Measurements from ENCODE around the gene RHCE. TPM values are rescaled to one million over a fixed set of nuclear protein-coding genes. Genes with fewer than 3 reads are reported as not detected.
A peak's percentile ranks its signal among the peaks of the same experiment; 100 is the strongest.

RHCE gene
- total and polyA plus RNA-seq, 9 of the 15 experiments (the other 6 are each of a cell fraction or from before 2014, with no cell fraction given) = 5.4 to 31.5 (median 12.6) TPM

DNA sequence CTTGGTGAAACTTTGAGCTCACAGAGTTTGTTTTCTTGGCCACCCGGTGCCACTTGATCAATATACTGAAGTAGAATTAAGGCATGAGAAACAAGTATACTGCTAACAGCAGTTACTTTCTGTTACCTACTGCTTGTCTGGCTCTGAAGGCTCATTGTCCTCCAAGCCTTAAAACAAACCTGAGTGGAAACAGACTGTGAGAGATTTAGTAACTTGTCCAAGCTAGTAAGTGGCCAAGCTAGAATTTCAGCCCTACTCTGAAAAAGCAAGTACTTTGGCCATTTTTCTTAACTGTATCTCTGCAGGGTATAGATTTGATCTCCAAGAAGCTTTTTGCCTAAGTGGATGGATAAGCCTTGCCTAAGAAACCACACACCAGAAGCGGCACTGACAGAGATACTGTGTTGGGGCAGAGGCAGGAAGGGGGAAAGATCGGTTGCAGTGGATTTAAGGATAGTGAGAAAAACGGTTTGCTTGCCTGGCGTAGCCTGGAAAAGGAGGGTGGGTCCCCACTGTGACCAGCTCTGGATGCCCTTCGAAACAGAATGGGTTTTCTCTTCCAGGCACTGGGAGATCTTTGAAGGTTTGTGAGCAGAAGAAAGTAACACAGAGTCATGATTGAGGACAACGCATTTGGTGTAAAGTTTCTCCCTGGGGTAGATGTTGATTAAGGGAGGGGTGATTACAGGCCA, 8.0 kb upstream of the RHCE start (continued):
- TF ChIP-seq PHB2 (IDR thresholded peaks at IDR 0.05; ENCODE audit: low read depth) (0 out of 2 replicates have a peak, but pooled peaks have one; percentile 31), HEY1 (CRISPR knock-in tag; IDR thresholded peaks at IDR 0.05; ENCODE audit: borderline replicate concordance) (0 out of 2 replicates have a peak, but pooled peaks have one; percentile 15), TCF7 (IDR thresholded peaks at IDR 0.05; ENCODE audit: borderline replicate concordance) (no peak), PML (IDR thresholded peaks at IDR 0.05; ENCODE audit: low read length) (peak; percentile 10; the same call in 1 of the 2 replicates), DDX20 (tag; IDR thresholded peaks at IDR 0.05; ENCODE audit: low read depth) (peak; percentile 30; the same call in 1 of the 2 replicates), TEAD1 (CRISPR knock-in tag; IDR thresholded peaks at IDR 0.05) (0 out of 4 replicates have a peak, but pooled peaks of 1 of the 2 experiments have one; percentile 8), NUFIP1 (IDR thresholded peaks at IDR 0.05; ENCODE audit: partially characterized antibody) (peak; percentile 70), SOX6 (IDR thresholded peaks at IDR 0.05) (peak; percentile 4; the same call in 1 of the 2 replicates), HDAC2 (IDR thresholded peaks at IDR 0.05) (peak; percentile 19; the same call in 1 of the 2 replicates), CREM (IDR thresholded peaks at IDR 0.05; ENCODE audit: low read depth) (peak; percentile 33; the same call in 1 of the 2 replicates), RBFOX2 (IDR thresholded peaks at IDR 0.05; ENCODE audit: low read depth, low read length) (no peak), ESRRA (IDR thresholded peaks at IDR 0.05; ENCODE audit: borderline replicate concordance, low read depth) (peak; percentile 32; the same call in 1 of the 2 replicates), ZNF311 (CRISPR knock-in tag; IDR thresholded peaks at IDR 0.05) (no peak), GABPB1 (CRISPR knock-in tag; IDR thresholded peaks at IDR 0.05) (no peak), TEAD4 (IDR thresholded peaks at IDR 0.05; ENCODE audit: low read length) (peak; percentile 69; the same call in 1 of the 2 replicates), TEAD4 (CRISPR knock-in tag; IDR thresholded peaks at IDR 0.05; ENCODE audit: borderline replicate concordance) (no peak), BRD4 (IDR thresholded peaks at IDR 0.05) (no peak), TCF3 (CRISPR knock-in tag; IDR thresholded peaks at IDR 0.05) (0 out of 2 replicates have a peak, but pooled peaks have one; percentile 9), MTA2 (IDR thresholded peaks at IDR 0.05; ENCODE audit: low read depth) (0 out of 2 replicates have a peak, but pooled peaks have one; percentile 21)
- TF ChIP-seq, protein P1, sequence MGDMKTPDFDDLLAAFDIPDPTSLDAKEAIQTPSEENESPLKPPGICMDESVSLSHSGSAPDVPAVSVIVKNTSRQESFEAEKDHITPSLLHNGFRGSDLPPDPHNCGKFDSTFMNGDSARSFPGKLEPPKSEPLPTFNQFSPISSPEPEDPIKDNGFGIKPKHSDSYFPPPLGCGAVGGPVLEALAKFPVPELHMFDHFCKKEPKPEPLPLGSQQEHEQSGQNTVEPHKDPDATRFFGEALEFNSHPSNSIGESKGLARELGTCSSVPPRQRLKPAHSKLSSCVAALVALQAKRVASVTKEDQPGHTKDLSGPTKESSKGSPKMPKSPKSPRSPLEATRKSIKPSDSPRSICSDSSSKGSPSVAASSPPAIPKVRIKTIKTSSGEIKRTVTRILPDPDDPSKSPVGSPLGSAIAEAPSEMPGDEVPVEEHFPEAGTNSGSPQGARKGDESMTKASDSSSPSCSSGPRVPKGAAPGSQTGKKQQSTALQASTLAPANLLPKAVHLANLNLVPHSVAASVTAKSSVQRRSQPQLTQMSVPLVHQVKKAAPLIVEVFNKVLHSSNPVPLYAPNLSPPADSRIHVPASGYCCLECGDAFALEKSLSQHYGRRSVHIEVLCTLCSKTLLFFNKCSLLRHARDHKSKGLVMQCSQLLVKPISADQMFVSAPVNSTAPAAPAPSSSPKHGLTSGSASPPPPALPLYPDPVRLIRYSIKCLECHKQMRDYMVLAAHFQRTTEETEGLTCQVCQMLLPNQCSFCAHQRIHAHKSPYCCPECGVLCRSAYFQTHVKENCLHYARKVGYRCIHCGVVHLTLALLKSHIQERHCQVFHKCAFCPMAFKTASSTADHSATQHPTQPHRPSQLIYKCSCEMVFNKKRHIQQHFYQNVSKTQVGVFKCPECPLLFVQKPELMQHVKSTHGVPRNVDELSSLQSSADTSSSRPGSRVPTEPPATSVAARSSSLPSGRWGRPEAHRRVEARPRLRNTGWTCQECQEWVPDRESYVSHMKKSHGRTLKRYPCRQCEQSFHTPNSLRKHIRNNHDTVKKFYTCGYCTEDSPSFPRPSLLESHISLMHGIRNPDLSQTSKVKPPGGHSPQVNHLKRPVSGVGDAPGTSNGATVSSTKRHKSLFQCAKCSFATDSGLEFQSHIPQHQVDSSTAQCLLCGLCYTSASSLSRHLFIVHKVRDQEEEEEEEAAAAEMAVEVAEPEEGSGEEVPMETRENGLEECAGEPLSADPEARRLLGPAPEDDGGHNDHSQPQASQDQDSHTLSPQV (IDR thresholded peaks at IDR 0.05) = peak; percentile 67; the same call in 1 of the 2 replicates
- TF ChIP-seq, protein P2, sequence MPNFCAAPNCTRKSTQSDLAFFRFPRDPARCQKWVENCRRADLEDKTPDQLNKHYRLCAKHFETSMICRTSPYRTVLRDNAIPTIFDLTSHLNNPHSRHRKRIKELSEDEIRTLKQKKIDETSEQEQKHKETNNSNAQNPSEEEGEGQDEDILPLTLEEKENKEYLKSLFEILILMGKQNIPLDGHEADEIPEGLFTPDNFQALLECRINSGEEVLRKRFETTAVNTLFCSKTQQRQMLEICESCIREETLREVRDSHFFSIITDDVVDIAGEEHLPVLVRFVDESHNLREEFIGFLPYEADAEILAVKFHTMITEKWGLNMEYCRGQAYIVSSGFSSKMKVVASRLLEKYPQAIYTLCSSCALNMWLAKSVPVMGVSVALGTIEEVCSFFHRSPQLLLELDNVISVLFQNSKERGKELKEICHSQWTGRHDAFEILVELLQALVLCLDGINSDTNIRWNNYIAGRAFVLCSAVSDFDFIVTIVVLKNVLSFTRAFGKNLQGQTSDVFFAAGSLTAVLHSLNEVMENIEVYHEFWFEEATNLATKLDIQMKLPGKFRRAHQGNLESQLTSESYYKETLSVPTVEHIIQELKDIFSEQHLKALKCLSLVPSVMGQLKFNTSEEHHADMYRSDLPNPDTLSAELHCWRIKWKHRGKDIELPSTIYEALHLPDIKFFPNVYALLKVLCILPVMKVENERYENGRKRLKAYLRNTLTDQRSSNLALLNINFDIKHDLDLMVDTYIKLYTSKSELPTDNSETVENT (CRISPR knock-in tag; IDR thresholded peaks at IDR 0.05) = 0 out of 2 replicates have a peak, but pooled peaks have one; percentile 7
- TF ChIP-seq, protein P3, sequence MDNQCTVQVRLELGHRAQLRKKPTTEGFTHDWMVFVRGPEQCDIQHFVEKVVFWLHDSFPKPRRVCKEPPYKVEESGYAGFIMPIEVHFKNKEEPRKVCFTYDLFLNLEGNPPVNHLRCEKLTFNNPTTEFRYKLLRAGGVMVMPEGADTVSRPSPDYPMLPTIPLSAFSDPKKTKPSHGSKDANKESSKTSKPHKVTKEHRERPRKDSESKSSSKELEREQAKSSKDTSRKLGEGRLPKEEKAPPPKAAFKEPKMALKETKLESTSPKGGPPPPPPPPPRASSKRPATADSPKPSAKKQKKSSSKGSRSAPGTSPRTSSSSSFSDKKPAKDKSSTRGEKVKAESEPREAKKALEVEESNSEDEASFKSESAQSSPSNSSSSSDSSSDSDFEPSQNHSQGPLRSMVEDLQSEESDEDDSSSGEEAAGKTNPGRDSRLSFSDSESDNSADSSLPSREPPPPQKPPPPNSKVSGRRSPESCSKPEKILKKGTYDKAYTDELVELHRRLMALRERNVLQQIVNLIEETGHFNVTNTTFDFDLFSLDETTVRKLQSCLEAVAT (IDR thresholded peaks at IDR 0.05) = 0 out of 4 replicates have a peak, but pooled peaks of 1 of the 2 experiments have one; percentile 17

Measured in K562 (cell line).